GM19397 (cell line): ENCODE results near the gene RGS11.
"Not testable (repeated sequence)": the region's sequence is repeated elsewhere in the genome, so short reads cannot be mapped to it uniquely, and the experiment has no call there.

Experiments
- ATAC-seq: cut with Tn5 transposase; IDR thresholded peaks from one replicate; pipeline ENCODE4 v1.9.1; 2021; ENCODE audit warnings: mild to moderate bottlenecking, moderate library complexity; ENCODE audit not compliant: unreplicated experiment

RGS11 gene

GRCh38 chr16:234468-235305 lies 41.1 kb downstream of the RGS11 start, which contains the start of gene FAM234A:
Gene FAM234A (plus strand): TSS chr16:234821. CDS start chr16:254414, 19,593 bp downstream.
- peak; percentile 86 for ATAC-seq

DNA sequence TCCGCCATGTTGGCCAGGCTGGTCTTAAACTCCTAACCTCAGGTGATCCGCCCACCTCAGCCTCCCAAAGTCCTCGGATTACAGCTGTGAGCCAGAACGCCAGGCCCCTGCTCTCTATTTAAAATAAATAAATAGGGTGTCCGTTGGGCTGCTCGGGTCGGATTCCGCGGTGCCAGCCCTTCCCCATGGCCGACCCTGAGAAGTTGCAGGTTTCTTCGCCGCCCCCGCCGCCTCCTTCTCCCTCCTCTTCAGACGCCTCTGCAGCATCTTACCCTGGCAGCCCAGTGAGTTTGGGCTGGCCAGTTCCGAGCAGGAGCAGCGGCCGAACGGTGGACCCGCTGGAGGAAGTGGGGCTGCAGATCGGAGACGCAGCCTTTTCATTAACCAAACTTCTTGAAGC lies 44.8 kb downstream of the RGS11 start:
- no peak for ATAC-seq

DNA sequence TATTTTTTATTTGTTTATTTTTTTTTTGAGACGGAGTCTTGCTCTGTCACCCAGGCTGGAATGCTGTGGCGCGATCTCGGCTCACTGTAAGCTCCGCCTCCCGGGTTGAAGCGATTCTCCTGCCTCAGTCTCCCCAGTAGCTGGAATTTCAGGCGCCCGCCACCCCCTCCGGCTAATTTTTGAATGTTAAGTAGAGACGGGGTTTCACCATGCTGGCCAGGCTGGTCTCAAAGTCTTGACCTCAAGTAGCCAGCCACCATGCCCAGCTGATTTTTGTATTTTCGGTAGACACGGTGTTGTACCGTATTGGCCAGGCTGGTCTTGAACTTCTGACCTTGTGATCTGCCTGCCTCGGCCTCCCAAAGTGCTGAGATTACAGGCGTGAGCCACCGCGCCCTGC lies 45.4 kb downstream of the RGS11 start:
- not testable (repeated sequence) for ATAC-seq

GRCh38 chr16:229731-230281 lies 45.9 kb downstream of the RGS11 start:
- ATAC-seq = no peak

DNA sequence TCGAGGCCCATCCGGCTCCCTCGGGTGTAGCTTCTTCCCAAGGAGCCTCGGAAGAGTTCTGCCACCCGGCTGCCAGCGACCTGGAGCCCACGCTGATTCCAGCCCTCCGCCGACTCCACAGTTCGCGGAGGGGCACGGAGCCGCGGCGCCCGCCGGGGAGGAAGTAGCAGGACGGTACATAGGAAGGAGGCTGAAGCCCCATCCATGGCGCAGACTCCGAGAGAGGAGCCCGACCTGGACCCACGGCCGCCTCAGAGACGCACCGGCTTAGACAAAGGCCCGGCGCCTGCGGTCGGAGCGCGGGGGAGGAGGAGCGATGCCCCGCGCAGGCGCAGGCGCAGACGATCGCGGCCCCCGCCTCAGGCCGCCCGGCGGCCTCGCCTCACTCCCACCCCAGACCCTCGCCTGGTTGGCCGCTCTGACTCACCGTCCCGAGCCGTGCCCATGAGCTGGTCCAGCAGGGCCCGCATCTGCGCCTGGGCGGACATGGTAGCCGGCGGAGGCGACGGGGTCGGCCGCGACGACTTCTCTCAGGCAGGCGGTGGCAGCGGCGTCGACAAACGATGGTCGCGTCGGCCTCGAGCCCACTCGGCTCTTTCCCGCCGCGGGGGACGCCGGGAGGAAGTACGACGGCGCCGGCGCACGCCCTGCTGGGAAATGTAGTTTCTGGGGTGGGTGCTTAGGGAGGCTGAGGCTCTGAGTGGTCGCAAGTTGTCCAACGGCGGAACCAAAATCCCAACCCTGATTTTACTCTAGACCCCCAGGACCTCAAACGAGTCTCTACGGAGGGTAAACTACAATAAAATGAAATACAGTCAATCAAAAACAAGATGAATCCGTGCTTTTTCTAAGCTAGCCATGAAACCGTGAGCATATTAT lies 46.7 kb downstream of the RGS11 start, which contains the start of gene LUC7L:
TSS of gene LUC7L (minus strand) at position 598 of the 879 bp plus-strand sequence. CDS start at position 488, 110 bp downstream.
- ATAC-seq = peak; percentile 82

- ATAC-seq = no peak
These were observed 47.4 kb downstream of the RGS11 start for GRCh38 chr16:228151-228851.

DNA sequence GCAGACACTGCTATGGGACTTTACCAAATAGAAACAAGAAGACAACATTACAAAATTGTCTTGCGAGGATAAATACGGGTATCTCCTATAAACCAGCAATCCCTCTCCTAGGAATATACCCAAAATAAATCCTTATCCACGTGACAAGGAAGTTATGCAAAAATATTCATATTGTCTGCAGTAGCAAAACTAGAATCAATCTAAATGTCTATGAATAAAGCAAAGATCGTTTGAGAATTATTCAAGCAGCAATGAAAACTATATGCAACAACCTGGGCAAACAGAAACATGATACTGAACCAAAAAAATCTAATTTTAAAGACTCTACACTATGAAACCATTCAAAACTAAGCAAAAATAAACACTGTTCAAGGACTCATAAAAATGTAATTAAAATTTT lies 55.7 kb downstream of the RGS11 start:
- no peak for ATAC-seq
